HEK293T (cell line): ENCODE results near the gene PLD5.

Experiments
- BHLHE40 ChIP-seq: fragments of 450-650 bp; IDR thresholded peaks from 2 replicates; pipeline ENCODE4 v1.6.1; 2016; ENCODE audit warnings: mild to moderate bottlenecking, moderate library complexity, borderline replicate concordance
- CTBP1 ChIP-seq: fragments of 450-650 bp; IDR thresholded peaks from 2 replicates; pipeline ENCODE4 v1.6.1; 2016; ENCODE audit warnings: borderline replicate concordance
- ELF4 ChIP-seq: fragments of 450-650 bp; IDR thresholded peaks from 2 replicates; pipeline ENCODE4 v1.6.1; 2017; ENCODE audit warnings: antibody characterized with exemption
- FOXK2 ChIP-seq: fragments of 450-650 bp; IDR thresholded peaks from 2 replicates; pipeline ENCODE4 v1.6.1; 2016; ENCODE audit warnings: mild to moderate bottlenecking
- LEF1 ChIP-seq: fragments of 450-650 bp; IDR thresholded peaks from 2 replicates; pipeline ENCODE4 v1.6.1; 2017; ENCODE audit warnings: mild to moderate bottlenecking, borderline replicate concordance
- NFRKB ChIP-seq: fragments of 450-650 bp; IDR thresholded peaks from 2 replicates; pipeline ENCODE4 v1.6.1; 2016; ENCODE audit warnings: mild to moderate bottlenecking, moderate library complexity
- PKNOX1 ChIP-seq: fragments of 450-650 bp; IDR thresholded peaks from 2 replicates; pipeline ENCODE4 v1.6.1; 2016
- SP1 ChIP-seq: fragments of 450-650 bp; IDR thresholded peaks from 2 replicates; pipeline ENCODE4 v1.6.1; 2017
- SUZ12 ChIP-seq: fragments of 450-650 bp; IDR thresholded peaks from 2 replicates; pipeline ENCODE4 v1.6.1; 2016; ENCODE audit warnings: mild to moderate bottlenecking
- TARDBP ChIP-seq: fragments of 450-650 bp; IDR thresholded peaks from 2 replicates; pipeline ENCODE4 v1.6.1; 2016
- ZNF384 ChIP-seq: fragments of 450-650 bp; IDR thresholded peaks from 2 replicates; pipeline ENCODE4 v1.6.1; 2016

- TF ChIP-seq PKNOX1 (no peak), ZNF384 (no peak), BHLHE40 (no peak), NFRKB (no peak), ELF4 (no peak), SP1 (no peak), TARDBP (no peak), LEF1 (no peak), FOXK2 (no peak), CTBP1 (no peak), SUZ12 (no peak)
Measured at GRCh38 chr1:242133351-242133750, 391.1 kb downstream of the PLD5 start.
